Measurements from ENCODE around the gene AHNAK2.

AHNAK2 gene

GRCh38 chr14:104887623-104888488, 90.3 kb downstream of the AHNAK2 start:
- no peak for ATAC-seq
- TF ChIP-seq PPARA (CRISPR knock-in tag; IDR thresholded peaks at IDR 0.05; ENCODE audit: borderline replicate concordance), result no peak
- no peak for TF ChIP-seq ZFP3 (CRISPR knock-in tag; IDR thresholded peaks at IDR 0.05)
- TF ChIP-seq, protein P1, sequence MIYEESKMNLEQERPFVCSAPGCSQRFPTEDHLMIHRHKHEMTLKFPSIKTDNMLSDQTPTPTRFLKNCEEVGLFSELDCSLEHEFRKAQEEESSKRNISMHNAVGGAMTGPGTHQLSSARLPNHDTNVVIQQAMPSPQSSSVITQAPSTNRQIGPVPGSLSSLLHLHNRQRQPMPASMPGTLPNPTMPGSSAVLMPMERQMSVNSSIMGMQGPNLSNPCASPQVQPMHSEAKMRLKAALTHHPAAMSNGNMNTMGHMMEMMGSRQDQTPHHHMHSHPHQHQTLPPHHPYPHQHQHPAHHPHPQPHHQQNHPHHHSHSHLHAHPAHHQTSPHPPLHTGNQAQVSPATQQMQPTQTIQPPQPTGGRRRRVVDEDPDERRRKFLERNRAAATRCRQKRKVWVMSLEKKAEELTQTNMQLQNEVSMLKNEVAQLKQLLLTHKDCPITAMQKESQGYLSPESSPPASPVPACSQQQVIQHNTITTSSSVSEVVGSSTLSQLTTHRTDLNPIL (CRISPR knock-in tag; IDR thresholded peaks at IDR 0.05; ENCODE audit: low read depth), result no peak
- no peak for TF ChIP-seq CSDC2 (CRISPR knock-in tag; IDR thresholded peaks at IDR 0.05)
- TF ChIP-seq, protein P2, sequence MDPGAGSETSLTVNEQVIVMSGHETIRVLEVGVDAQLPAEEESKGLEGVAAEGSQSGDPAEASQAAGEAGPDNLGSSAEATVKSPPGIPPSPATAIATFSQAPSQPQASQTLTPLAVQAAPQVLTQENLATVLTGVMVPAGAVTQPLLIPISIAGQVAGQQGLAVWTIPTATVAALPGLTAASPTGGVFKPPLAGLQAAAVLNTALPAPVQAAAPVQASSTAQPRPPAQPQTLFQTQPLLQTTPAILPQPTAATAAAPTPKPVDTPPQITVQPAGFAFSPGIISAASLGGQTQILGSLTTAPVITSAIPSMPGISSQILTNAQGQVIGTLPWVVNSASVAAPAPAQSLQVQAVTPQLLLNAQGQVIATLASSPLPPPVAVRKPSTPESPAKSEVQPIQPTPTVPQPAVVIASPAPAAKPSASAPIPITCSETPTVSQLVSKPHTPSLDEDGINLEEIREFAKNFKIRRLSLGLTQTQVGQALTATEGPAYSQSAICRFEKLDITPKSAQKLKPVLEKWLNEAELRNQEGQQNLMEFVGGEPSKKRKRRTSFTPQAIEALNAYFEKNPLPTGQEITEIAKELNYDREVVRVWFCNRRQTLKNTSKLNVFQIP (CRISPR knock-in tag; IDR thresholded peaks at IDR 0.05; ENCODE audit: borderline replicate concordance, low read depth), result no peak
- TF ChIP-seq ZNF70 (CRISPR knock-in tag; IDR thresholded peaks at IDR 0.05), result no peak
- TF ChIP-seq, protein P3, sequence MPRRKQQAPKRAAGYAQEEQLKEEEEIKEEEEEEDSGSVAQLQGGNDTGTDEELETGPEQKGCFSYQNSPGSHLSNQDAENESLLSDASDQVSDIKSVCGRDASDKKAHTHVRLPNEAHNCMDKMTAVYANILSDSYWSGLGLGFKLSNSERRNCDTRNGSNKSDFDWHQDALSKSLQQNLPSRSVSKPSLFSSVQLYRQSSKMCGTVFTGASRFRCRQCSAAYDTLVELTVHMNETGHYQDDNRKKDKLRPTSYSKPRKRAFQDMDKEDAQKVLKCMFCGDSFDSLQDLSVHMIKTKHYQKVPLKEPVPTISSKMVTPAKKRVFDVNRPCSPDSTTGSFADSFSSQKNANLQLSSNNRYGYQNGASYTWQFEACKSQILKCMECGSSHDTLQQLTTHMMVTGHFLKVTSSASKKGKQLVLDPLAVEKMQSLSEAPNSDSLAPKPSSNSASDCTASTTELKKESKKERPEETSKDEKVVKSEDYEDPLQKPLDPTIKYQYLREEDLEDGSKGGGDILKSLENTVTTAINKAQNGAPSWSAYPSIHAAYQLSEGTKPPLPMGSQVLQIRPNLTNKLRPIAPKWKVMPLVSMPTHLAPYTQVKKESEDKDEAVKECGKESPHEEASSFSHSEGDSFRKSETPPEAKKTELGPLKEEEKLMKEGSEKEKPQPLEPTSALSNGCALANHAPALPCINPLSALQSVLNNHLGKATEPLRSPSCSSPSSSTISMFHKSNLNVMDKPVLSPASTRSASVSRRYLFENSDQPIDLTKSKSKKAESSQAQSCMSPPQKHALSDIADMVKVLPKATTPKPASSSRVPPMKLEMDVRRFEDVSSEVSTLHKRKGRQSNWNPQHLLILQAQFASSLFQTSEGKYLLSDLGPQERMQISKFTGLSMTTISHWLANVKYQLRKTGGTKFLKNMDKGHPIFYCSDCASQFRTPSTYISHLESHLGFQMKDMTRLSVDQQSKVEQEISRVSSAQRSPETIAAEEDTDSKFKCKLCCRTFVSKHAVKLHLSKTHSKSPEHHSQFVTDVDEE (CRISPR knock-in tag; IDR thresholded peaks at IDR 0.05), result no peak
- TF ChIP-seq SNAI2 (CRISPR knock-in tag; IDR thresholded peaks at IDR 0.05), result no peak
- TF ChIP-seq ZNF8 (CRISPR knock-in tag; IDR thresholded peaks at IDR 0.05), result no peak
- no peak for TF ChIP-seq GLIS3 (CRISPR knock-in tag; IDR thresholded peaks at IDR 0.05)
- TF ChIP-seq TCF4 (CRISPR knock-in tag; IDR thresholded peaks at IDR 0.05; ENCODE audit: borderline replicate concordance), result no peak

All from SK-N-SH treated with all-trans-retinoic acid at 6 μM for 48 hours (cell line).